GM12873 (cell line): ENCODE data around the gene PRKCE.
A peak's percentile ranks its signal among the peaks of the same experiment; 100 is the strongest.

ENCODE experiments used
- CTCF ChIP-seq: IDR thresholded peaks from 2 replicates; pipeline ENCODE4 v1.5.1; 2012; ENCODE audit warnings: low read depth, mild to moderate bottlenecking, moderate library complexity, low read length, control low read depth; ENCODE audit not compliant: insufficient read depth; ENCODE audit errors: missing control alignments

PRKCE gene

GRCh38 chr2:46058140-46058539 is 406.7 kb downstream of the PRKCE start:
- TF ChIP-seq CTCF: no peak

- TF ChIP-seq CTCF: peak; percentile 85
These were observed 411.4 kb downstream of the PRKCE start for GRCh38 chr2:46062637-46063412.

GRCh38 chr2:46064396-46064795 is 412.9 kb downstream of the PRKCE start:
- TF ChIP-seq CTCF: no peak

GRCh38 chr2:46065152-46065551 is 413.7 kb downstream of the PRKCE start:
- TF ChIP-seq CTCF: no peak

- no peak for TF ChIP-seq CTCF
These were observed 414.6 kb downstream of the PRKCE start for GRCh38 chr2:46066116-46066515.

GRCh38 chr2:46066601-46067000 is 415.1 kb downstream of the PRKCE start:
- no peak for TF ChIP-seq CTCF

GRCh38 chr2:46067062-46067461 is 415.6 kb downstream of the PRKCE start:
- TF ChIP-seq CTCF: no peak
